DOHH2 (cell line): ENCODE data around the gene ARMC8.

ENCODE experiments used
- CTCF ChIP-seq: fragments of 200-600 bp; sonication (generic); IDR thresholded peaks from one replicate; pipeline ENCODE4 v1.5.1; 2014; ENCODE audit warnings: antibody characterized with exemption, mild to moderate bottlenecking, low read depth, low read length; ENCODE audit not compliant: poor library complexity, severe bottlenecking
- EZH2phosphoT487 ChIP-seq: fragments of 200-600 bp; sonication (generic); IDR thresholded peaks from 2 replicates; pipeline ENCODE4 v1.6.1; 2017; ENCODE audit warnings: borderline replicate concordance, mild to moderate bottlenecking, antibody characterized with exemption, low read length, moderate library complexity, mixed read lengths

DNA sequence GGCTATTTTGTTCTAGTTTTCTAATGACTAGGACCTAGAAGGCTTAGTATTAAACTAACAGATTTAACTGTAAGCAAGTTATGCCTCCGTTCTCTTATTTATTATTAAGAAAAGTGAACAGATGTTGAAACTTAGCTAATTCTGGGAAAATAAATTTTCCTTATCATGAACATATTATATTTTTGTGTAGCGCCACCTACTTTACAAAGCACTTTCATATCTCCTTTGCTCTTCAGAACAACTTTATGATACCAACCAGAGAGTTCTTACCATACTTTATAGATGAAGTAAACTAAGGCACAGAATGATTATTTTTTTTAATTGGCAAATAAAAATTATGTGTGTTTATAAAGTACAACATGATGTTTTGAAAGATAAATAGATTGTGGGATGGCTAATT is 83.1 kb downstream of the ARMC8 start:
- TF ChIP-seq CTCF (no peak), EZH2phosphoT487 (no peak)
